ENCODE measurements around the gene HELB.

DNA sequence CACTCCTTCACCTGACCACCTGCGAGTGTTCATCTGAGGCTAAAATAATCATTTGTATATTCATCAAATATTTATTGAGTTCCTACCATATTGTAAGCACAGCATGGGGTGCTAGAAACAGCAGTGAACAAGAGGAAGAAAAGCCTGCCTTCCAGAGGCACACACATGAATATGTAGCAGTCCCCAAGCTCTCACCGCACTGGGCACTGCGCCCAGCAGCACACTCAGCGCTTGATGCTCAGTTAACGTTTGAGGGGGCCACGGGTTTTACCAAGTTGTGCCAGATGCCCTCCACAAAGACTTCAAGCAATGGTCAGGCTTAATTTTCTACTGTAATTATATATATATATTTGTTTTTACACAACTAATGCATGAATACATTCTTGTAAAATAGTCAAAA lies 52.0 kb downstream of the HELB start:
- TF ChIP-seq, protein P1, sequence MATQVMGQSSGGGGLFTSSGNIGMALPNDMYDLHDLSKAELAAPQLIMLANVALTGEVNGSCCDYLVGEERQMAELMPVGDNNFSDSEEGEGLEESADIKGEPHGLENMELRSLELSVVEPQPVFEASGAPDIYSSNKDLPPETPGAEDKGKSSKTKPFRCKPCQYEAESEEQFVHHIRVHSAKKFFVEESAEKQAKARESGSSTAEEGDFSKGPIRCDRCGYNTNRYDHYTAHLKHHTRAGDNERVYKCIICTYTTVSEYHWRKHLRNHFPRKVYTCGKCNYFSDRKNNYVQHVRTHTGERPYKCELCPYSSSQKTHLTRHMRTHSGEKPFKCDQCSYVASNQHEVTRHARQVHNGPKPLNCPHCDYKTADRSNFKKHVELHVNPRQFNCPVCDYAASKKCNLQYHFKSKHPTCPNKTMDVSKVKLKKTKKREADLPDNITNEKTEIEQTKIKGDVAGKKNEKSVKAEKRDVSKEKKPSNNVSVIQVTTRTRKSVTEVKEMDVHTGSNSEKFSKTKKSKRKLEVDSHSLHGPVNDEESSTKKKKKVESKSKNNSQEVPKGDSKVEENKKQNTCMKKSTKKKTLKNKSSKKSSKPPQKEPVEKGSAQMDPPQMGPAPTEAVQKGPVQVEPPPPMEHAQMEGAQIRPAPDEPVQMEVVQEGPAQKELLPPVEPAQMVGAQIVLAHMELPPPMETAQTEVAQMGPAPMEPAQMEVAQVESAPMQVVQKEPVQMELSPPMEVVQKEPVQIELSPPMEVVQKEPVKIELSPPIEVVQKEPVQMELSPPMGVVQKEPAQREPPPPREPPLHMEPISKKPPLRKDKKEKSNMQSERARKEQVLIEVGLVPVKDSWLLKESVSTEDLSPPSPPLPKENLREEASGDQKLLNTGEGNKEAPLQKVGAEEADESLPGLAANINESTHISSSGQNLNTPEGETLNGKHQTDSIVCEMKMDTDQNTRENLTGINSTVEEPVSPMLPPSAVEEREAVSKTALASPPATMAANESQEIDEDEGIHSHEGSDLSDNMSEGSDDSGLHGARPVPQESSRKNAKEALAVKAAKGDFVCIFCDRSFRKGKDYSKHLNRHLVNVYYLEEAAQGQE (tag by site-specific recombination; IDR thresholded peaks at IDR 0.05), result no peak
- TF ChIP-seq ZNF121 (tag by site-specific recombination; IDR thresholded peaks at IDR 0.05) (no peak), BCL11A (tag by site-specific recombination; IDR thresholded peaks at IDR 0.05; ENCODE audit: low read depth) (no peak), ZNF18 (tag by site-specific recombination; IDR thresholded peaks at IDR 0.05) (no peak), ZNF302 (tag by site-specific recombination; IDR thresholded peaks at IDR 0.05; ENCODE audit: low read depth) (no peak)
- TF ChIP-seq, protein P2, sequence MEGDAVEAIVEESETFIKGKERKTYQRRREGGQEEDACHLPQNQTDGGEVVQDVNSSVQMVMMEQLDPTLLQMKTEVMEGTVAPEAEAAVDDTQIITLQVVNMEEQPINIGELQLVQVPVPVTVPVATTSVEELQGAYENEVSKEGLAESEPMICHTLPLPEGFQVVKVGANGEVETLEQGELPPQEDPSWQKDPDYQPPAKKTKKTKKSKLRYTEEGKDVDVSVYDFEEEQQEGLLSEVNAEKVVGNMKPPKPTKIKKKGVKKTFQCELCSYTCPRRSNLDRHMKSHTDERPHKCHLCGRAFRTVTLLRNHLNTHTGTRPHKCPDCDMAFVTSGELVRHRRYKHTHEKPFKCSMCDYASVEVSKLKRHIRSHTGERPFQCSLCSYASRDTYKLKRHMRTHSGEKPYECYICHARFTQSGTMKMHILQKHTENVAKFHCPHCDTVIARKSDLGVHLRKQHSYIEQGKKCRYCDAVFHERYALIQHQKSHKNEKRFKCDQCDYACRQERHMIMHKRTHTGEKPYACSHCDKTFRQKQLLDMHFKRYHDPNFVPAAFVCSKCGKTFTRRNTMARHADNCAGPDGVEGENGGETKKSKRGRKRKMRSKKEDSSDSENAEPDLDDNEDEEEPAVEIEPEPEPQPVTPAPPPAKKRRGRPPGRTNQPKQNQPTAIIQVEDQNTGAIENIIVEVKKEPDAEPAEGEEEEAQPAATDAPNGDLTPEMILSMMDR (tag by site-specific recombination; IDR thresholded peaks at IDR 0.05), result no peak
- TF ChIP-seq, protein P3, sequence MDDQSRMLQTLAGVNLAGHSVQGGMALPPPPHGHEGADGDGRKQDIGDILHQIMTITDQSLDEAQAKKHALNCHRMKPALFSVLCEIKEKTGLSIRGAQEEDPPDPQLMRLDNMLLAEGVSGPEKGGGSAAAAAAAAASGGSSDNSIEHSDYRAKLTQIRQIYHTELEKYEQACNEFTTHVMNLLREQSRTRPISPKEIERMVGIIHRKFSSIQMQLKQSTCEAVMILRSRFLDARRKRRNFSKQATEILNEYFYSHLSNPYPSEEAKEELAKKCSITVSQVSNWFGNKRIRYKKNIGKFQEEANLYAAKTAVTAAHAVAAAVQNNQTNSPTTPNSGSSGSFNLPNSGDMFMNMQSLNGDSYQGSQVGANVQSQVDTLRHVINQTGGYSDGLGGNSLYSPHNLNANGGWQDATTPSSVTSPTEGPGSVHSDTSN (CRISPR knock-in tag; IDR thresholded peaks at IDR 0.05), result no peak
